DOHH2 (cell line): ENCODE data around the gene DENND1B.

Source experiments
- H3F3A ChIP-seq: fragments of 200-600 bp; sonication (generic), shearing (Covaris generic); 2 replicates; pipeline ENCODE4 v1.6.0; 2016; ENCODE audit warnings: antibody characterized with exemption, mild to moderate bottlenecking; ENCODE audit not compliant: control insufficient read depth, insufficient read depth
- H3K27ac ChIP-seq: fragments of 200-600 bp; sonication (generic); 2 replicates; pipeline ENCODE4 v1.5.1; 2014; ENCODE audit warnings: low read depth, mild to moderate bottlenecking, low read length, moderate library complexity
- H3K27me3 ChIP-seq: fragments of 200-600 bp; sonication (generic); 2 replicates; pipeline ENCODE4 v1.6.1; 2014; ENCODE audit warnings: mild to moderate bottlenecking, low read length, mixed read lengths; ENCODE audit not compliant: control insufficient read depth
- H3K36me3 ChIP-seq: fragments of 200-600 bp; sonication (generic); 2 replicates; pipeline ENCODE4 v1.6.1; 2014; ENCODE audit warnings: mild to moderate bottlenecking, low read length, moderate library complexity, mixed read lengths; ENCODE audit not compliant: control insufficient read depth
- H3K4me1 ChIP-seq: fragments of 200-600 bp; sonication (generic); 2 replicates; pipeline ENCODE4 v1.6.1; 2014; ENCODE audit warnings: mild to moderate bottlenecking, low read length, mixed read lengths; ENCODE audit not compliant: control insufficient read depth
- H3K4me2 ChIP-seq: fragments of 200-600 bp; sonication (generic); 2 replicates; pipeline ENCODE4 v1.6.0; 2014; ENCODE audit warnings: mild to moderate bottlenecking, low read length, moderate library complexity
- H3K4me3 ChIP-seq: fragments of 200-600 bp; sonication (generic); 2 replicates; pipeline ENCODE4 v1.5.1; 2014; ENCODE audit warnings: mild to moderate bottlenecking, low read length, mixed read lengths
- H3K79me2 ChIP-seq: fragments of 200-600 bp; sonication (generic); 2 replicates; pipeline ENCODE4 v1.6.1; 2014; ENCODE audit warnings: mild to moderate bottlenecking, low read length, mixed read lengths; ENCODE audit not compliant: control insufficient read depth
- H3K9me2 ChIP-seq: fragments of 200-600 bp; sonication (generic); replicated peaks from 2 replicates; pipeline ENCODE4 v1.6.1; 2014; ENCODE audit warnings: mild to moderate bottlenecking, low read length, mixed read lengths; ENCODE audit not compliant: control insufficient read depth
- H3K9me3 ChIP-seq: fragments of 200-600 bp; sonication (generic); 2 replicates; pipeline ENCODE4 v1.6.1; 2014; ENCODE audit warnings: antibody characterized with exemption, low read length, mixed read lengths; ENCODE audit not compliant: control insufficient read depth, insufficient read depth
- H4K20me1 ChIP-seq: fragments of 200-600 bp; sonication (generic); 2 replicates; pipeline ENCODE4 v1.6.0; 2014; ENCODE audit warnings: low read depth, mild to moderate bottlenecking, antibody characterized with exemption, low read length, moderate library complexity; ENCODE audit not compliant: control insufficient read depth, insufficient read depth
- CTCF ChIP-seq: fragments of 200-600 bp; sonication (generic); IDR thresholded peaks from one replicate; pipeline ENCODE4 v1.5.1; 2014; ENCODE audit warnings: antibody characterized with exemption, mild to moderate bottlenecking, low read depth, low read length; ENCODE audit not compliant: poor library complexity, severe bottlenecking
- EZH2phosphoT487 ChIP-seq: fragments of 200-600 bp; sonication (generic); IDR thresholded peaks from 2 replicates; pipeline ENCODE4 v1.6.1; 2017; ENCODE audit warnings: borderline replicate concordance, mild to moderate bottlenecking, antibody characterized with exemption, low read length, moderate library complexity, mixed read lengths

DENND1B gene

GRCh38 chr1:197675583-197676208 is 99.6 kb downstream of the DENND1B start:
- Histone ChIP-seq H3K27ac (no peak overlapping the region), H3K4me3 (no peak overlapping the region), H3K27me3 (no peaks in the 10 kb centered on the region), H3K4me1 (no peaks in the 10 kb centered on the region), H3K9me3 (no peaks in the 10 kb centered on the region), H3K4me2 (no peak overlapping the region), H3F3A (no peaks in the 10 kb centered on the region), H3K79me2 (no peaks in the 10 kb centered on the region), H4K20me1 (no peaks in the 10 kb centered on the region), H3K36me3 (no peaks in the 10 kb centered on the region), H3K9me2 (no peaks in the 10 kb centered on the region)
- TF ChIP-seq EZH2phosphoT487 = no peak
- no peak for TF ChIP-seq CTCF

GRCh38 chr1:197674286-197674685 is 101.0 kb downstream of the DENND1B start:
- H3F3A ChIP-seq = no peaks in the 10 kb centered on the region
- H3K79me2 ChIP-seq = no peaks in the 10 kb centered on the region
- no peaks in the 10 kb centered on the region for H3K4me1 ChIP-seq
- no peaks in the 10 kb centered on the region for H3K9me3 ChIP-seq
- no peaks in the 10 kb centered on the region for H3K27me3 ChIP-seq
- no peaks in the 10 kb centered on the region for H3K9me2 ChIP-seq
- H3K4me3 ChIP-seq = no peak overlapping the region
- H3K4me2 ChIP-seq = no peak overlapping the region
- H3K36me3 ChIP-seq = no peaks in the 10 kb centered on the region
- TF ChIP-seq EZH2phosphoT487 = no peak
- TF ChIP-seq CTCF = no peak
- no peak overlapping the region for H3K27ac ChIP-seq
- H4K20me1 ChIP-seq = no peaks in the 10 kb centered on the region

- H3F3A ChIP-seq = no peaks in the 10 kb centered on the region
- H3K4me1 ChIP-seq = no peaks in the 10 kb centered on the region
- H3K79me2 ChIP-seq = no peaks in the 10 kb centered on the region
- H3K36me3 ChIP-seq = no peaks in the 10 kb centered on the region
- no peak overlapping the region for H3K27ac ChIP-seq
- no peak overlapping the region for H3K4me2 ChIP-seq
- no peaks in the 10 kb centered on the region for H3K9me3 ChIP-seq
- TF ChIP-seq EZH2phosphoT487 (no peak), CTCF (no peak)
- no peaks in the 10 kb centered on the region for H4K20me1 ChIP-seq
- H3K27me3 ChIP-seq = no peaks in the 10 kb centered on the region
- no peaks in the 10 kb centered on the region for H3K9me2 ChIP-seq
- H3K4me3 ChIP-seq = no peak overlapping the region
Observed at GRCh38 chr1:197673292-197673691, 102.0 kb downstream of the DENND1B start.

- TF ChIP-seq CTCF (no peak), EZH2phosphoT487 (no peak)
- no peaks in the 10 kb centered on the region for H3K36me3 ChIP-seq
- H3K4me3 ChIP-seq = no peak overlapping the region
- H3K27ac ChIP-seq = no peak overlapping the region
- H3K9me3 ChIP-seq = no peaks in the 10 kb centered on the region
- H3F3A ChIP-seq = no peaks in the 10 kb centered on the region
- H3K27me3 ChIP-seq = no peaks in the 10 kb centered on the region
- H4K20me1 ChIP-seq = no peaks in the 10 kb centered on the region
- no peak overlapping the region for H3K4me2 ChIP-seq
- no peaks in the 10 kb centered on the region for H3K79me2 ChIP-seq
- H3K9me2 ChIP-seq = no peaks in the 10 kb centered on the region
- H3K4me1 ChIP-seq = no peaks in the 10 kb centered on the region
Observed at GRCh38 chr1:197672347-197672746, 102.9 kb downstream of the DENND1B start.
